TTC549 (cell line): ENCODE data around the gene UTS2B.

Source experiments
- FAIRE-seq: peaks from 2 replicates; lab custom pipeline; 2012; peaks lifted over from hg19 to GRCh38; lab: Jason Lieb, UNC

UTS2B gene

GRCh38 chr3:191352014-191352413 is 21.7 kb upstream of the UTS2B start:
- FAIRE-seq, result no peak

- FAIRE-seq, result no peak
Measured at GRCh38 chr3:191350396-191351090, 20.2 kb upstream of the UTS2B start.

GRCh38 chr3:191348098-191348497 is 17.8 kb upstream of the UTS2B start:
- no peak for FAIRE-seq

GRCh38 chr3:191347228-191347627 is 16.9 kb upstream of the UTS2B start:
- FAIRE-seq, result no peak

- no peak for FAIRE-seq
Measured at GRCh38 chr3:191345334-191345733, 15.0 kb upstream of the UTS2B start.

GRCh38 chr3:191343913-191344312 is 13.6 kb upstream of the UTS2B start:
- FAIRE-seq, result no peak

- FAIRE-seq, result no peak
Measured at GRCh38 chr3:191343115-191343514, 12.8 kb upstream of the UTS2B start.

- FAIRE-seq, result no peak
Measured at GRCh38 chr3:191342411-191342810, 12.1 kb upstream of the UTS2B start.

- no peak for FAIRE-seq
Measured at GRCh38 chr3:191342006-191342405, 11.7 kb upstream of the UTS2B start.

GRCh38 chr3:191340966-191341365 is 10.6 kb upstream of the UTS2B start:
- no peak for FAIRE-seq

- FAIRE-seq, result no peak
Measured at GRCh38 chr3:191340351-191340750, 10.0 kb upstream of the UTS2B start.

- FAIRE-seq, result no peak
Measured at GRCh38 chr3:191339316-191339917, 9.1 kb upstream of the UTS2B start.

- no peak for FAIRE-seq
Measured at GRCh38 chr3:191338177-191338488, 7.8 kb upstream of the UTS2B start.

- no peak for FAIRE-seq
Measured at GRCh38 chr3:191336833-191337232, 6.5 kb upstream of the UTS2B start.

GRCh38 chr3:191334346-191334893 is 4.1 kb upstream of the UTS2B start:
- no peak for FAIRE-seq

GRCh38 chr3:191333298-191333880 is 3.1 kb upstream of the UTS2B start:
- FAIRE-seq, result no peak

GRCh38 chr3:191331388-191331787 is 1.1 kb upstream of the UTS2B start:
- FAIRE-seq, result no peak

- FAIRE-seq, result no peak
Measured at GRCh38 chr3:191330530-191331048, 263 bp upstream of the UTS2B start.

GRCh38 chr3:191328962-191329653 is 1.2 kb downstream of the UTS2B start, which contains the start of gene CCDC50:
CCDC50 (plus strand) TSS chr3:191329394; CDS start chr3:191329675, 281 bp downstream.
- FAIRE-seq, result no peak

GRCh38 chr3:191328383-191328961 is 1.9 kb downstream of the UTS2B start:
- no peak for FAIRE-seq

GRCh38 chr3:191327526-191327925 is 2.8 kb downstream of the UTS2B start:
- FAIRE-seq, result no peak

GRCh38 chr3:191324936-191325335 is 5.4 kb downstream of the UTS2B start:
- FAIRE-seq, result no peak
